GM18508 (cell line): Measurements from ENCODE around the gene BTNL8.
A peak's percentile ranks its signal among the peaks of the same experiment; 100 is the strongest.

Experiments
- ATAC-seq: cut with Tn5 transposase; IDR thresholded peaks from one replicate; pipeline ENCODE4 v1.9.1; 2021; ENCODE audit warnings: moderate number of reproducible peaks; ENCODE audit not compliant: insufficient read depth, unreplicated experiment

BTNL8 gene

DNA sequence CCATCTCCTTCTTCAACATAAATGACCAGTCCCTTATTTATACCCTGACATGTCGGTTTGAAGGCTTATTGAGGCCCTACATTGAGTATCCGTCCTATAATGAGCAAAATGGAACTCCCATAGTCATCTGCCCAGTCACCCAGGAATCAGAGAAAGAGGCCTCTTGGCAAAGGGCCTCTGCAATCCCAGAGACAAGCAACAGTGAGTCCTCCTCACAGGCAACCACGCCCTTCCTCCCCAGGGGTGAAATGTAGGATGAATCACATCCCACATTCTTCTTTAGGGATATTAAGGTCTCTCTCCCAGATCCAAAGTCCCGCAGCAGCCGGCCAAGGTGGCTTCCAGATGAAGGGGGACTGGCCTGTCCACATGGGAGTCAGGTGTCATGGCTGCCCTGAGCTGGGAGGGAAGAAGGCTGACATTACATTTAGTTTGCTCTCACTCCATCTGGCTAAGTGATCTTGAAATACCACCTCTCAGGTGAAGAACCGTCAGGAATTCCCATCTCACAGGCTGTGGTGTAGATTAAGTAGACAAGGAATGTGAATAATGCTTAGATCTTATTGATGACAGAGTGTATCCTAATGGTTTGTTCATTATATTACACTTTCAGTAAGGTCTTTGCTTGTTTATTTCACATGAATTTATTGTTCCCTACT lies 51.5 kb downstream of the BTNL8 start:
- ATAC-seq = no peak

DNA sequence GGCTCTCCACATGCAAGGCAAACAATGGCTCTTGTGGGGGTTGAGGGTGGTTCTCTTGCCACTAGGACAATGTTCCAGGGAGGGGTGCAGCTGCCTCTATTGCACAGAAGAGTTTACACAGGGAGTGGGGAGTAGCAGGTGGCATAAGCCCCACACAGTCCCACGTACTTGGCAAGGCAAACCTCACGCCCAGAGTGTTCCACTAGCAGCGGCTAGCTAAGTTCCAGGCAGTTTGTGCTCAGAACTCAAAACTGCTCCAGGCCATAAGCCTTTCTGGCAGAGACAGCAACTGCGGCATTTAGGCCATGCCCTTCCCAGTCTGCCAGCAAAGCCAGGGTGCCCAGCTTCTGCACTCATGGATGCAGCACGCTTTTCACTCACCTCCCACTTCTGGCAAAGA lies 60.7 kb downstream of the BTNL8 start:
- ATAC-seq = no peak

DNA sequence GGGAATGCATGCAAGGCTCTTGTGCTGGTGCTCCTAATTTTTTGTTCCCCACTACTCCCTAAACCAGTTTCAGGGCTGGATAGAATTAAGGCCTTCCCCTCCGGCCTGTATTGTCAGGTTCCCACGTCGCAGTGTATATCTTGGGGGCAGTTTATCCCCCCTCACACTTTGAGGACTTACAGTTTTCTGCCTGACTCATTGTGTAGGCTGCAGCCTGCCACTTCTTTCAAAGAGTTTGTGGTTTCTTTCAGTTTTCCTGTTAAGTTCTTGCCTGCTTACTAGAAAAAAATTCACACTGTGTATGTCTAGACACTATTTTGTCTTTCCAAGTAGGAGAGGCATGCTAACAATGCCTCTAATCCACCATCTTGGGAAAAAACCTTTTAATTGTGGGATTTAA lies 61.2 kb downstream of the BTNL8 start:
- ATAC-seq = no peak

DNA sequence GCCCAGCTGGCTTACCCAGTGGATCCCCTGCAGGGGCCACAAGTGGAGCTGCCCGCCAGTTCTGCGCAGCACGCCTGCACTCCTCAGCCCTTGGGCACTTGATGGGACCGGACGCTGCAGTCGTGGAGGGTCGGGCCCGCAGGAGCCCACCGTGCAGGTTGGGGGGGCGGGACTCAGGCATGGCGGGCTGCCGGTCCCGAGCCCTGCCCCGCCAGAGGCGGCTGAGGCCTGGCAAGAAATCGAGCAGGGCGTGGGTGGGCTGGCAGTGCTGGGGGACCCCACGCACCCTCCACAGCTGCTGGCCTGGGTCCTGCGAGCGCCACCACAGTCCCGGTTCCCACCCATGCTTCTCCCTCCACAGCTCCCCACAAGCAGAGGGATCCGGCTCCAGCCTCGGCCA lies 70.4 kb downstream of the BTNL8 start:
- ATAC-seq = no peak

DNA sequence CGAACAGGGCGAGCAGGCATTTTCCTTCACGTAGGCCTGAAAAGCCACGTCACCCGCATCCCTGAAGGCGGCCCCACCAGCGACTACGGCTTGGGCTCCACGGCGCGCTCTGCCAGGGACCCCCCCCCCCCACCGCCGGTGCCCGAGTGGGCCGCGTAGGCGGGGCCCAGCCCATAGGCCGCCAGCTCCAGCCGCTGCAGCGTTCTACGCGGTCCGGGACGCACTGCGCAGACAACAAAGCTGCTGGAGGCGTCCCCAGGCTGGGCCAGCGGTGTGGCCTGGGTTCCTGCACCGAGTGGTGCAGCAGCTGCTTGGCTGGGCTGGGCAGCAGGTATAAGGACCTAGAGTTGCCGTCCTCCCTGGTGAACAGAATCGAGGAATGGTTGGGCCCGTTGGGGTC lies 71.4 kb downstream of the BTNL8 start:
- ATAC-seq = no peak

DNA sequence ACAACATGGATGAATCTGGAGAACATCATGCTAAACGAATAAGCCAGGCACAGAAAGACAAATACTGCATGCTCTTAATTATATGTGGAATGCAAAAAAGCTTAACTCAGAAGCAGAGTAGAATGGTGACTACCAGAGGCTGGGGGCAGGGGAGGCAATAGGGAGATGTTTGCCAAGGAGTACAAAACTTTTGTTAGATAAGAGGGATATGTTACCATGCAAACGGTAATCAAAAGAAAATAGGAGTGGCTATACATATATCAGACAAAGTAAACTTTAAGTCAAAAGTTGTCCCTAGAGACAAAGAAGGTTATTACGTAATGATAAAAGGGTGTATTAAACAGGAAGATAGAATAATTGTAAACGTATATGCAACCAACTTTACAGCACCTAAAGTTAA lies 71.9 kb downstream of the BTNL8 start:
- no peak for ATAC-seq

DNA sequence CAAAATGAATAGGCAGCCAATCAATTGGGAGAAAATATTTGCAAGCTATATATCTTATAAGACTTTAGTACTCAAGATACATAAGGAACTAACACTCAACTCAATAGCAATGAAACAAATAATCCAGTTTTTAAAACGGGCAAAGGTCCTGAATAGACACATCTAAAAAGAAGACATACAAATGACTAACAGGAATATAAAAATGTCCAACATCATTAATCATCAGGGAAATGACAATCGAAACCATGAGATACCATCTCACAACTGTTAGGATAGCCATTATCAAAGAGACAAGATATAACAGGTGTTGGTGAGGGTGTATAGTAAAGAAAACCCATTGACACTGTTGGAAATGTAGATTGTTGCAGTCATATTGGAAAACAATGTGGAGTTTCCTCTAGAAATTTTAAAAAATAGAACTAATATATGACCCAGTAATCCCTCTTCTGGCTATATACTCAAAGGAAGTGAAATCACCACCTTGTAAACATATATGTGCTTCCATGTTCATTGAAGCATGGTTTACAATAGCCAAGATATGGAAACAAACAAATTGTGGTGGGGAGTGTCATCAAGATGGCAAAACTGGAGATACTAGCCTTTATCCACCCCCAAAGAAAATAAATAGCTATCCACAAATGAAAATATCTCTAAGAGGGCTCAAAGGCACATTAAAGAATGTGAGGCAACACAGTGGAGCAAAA lies 75.8 kb downstream of the BTNL8 start:
- ATAC-seq = no peak

DNA sequence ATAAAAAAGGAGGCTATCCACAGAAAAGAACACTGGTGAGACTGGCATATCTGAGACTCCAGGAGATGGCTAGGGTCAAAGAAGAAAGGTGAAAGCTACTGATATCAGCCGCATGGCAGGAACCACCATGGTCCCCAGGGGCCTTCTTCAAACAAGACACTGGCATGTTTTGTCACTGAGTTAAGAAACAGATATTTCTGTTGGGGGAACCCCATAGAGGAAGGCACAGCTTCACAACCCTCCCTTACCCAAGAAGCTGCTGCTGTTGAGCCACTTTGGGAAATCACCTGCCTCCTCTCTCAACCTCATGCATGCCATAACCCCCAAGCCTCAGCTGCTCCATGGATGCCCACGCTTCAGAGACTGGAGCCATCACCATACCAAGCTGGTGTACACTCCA lies 76.4 kb downstream of the BTNL8 start:
- ATAC-seq = peak; percentile 95

DNA sequence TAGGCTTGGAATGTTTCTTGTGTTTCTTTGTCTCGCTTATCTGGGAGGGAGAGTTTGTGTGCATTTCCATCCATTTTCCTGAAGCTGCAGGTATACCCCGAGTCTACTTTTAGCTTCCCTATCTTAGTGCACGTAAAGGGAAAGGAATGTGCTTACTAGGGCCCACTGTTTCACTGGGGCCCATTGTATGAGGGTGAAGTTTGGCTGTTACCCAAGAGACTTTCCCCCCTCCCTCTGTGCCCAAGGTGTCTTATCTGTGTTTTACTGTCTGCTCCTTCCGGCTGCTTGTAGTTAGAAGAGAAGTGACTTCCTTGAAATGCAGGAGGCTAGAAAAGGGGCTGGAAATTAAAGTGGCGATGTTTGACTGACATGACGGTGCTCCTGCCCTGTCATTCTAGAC lies 77.6 kb downstream of the BTNL8 start:
- ATAC-seq = no peak

DNA sequence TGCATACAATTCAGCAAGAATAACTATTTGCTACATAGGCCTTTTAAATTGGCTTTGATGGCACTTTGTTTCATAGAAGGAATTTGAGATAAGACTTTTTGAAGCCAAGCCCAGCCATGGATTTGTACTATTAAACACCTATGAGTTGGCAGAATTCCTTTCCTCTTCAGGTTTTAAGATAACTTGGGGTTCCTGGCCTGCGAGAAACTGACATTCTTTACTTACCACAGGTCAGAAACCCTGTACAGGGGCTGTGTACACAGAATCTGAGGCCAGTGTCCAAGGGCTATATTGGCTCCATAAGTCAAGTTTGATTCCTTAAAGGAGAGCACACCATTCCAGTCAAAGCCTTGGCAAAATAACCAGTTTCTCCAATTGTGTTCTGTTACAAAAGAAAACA lies 78.9 kb downstream of the BTNL8 start:
- ATAC-seq = no peak

DNA sequence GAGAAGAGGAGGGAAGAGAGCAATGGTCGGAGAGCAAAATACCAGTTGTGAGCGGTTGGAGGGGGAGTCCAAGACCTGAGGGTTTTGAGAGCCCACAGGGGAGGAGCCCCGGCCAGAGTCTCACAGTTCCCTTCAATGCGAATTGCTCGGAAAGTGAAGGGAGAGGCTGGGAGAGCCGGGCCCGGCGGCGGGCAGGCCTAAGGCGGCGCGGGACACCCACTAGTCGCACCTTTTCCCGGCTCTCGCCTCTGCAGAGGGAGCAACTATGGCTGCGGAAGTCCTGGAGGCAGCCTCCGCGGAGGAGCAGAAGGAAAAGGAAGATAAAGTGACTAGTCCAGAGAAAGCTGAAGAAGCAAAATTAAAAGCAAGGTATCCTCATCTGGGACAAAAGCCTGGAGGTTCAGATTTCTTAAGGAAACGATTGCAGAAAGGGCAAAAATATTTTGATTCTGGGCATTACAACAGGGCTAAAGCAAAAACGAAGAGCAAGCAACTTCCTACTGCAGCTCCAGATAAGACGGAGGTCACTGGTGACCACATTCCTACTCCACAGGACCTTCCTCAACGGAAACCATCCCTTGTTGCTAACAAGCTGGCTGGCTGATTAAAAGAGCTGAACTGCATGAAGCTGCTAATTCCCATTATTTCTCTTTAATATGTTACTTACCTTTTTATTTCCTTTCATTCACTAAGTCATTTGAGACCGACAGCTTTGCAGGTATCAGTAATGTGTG lies 83.2 kb downstream of the BTNL8 start:
- no peak for ATAC-seq

DNA sequence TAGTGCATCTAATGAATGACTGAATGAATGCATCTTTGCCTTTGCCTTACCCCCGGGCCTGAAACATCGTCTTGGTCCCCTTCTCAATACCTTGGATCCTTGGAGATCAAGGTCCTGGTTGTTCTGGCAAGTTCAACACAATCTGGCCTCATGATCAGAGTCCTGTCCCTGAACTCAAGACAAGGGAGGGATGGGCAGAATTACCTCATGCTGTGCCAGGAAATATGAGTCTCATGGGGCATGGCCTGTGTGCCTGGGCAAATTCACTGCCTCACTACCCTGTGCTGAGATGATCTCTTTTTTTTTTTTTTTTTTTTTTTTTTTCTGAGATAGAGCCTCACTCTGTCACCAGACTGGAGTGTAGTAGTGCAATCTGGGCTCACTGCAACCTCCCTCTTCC lies 89.1 kb downstream of the BTNL8 start:
- ATAC-seq = no peak

DNA sequence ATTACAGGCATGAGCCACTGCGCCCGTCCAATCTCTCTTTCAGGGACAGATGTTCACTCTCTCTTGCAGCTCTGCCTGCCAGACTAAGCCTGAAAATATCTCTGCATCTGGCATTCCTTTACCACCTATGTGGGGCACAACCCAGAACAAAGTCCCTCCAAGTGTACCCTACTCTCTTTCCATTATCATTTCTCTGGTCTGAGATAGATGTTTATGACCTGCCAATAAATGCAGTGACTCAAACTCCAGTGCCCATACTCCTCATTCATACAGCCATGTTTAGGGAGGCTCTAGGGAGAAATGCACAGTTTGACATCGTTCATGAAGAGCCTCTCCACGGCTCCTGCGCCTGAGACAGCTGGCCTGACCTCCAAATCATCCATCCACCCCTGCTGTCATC lies 89.6 kb downstream of the BTNL8 start, which contains the start of gene BTNL3:
BTNL3 (plus strand) TSS at position 255 of the 400 bp plus-strand sequence. CDS start 183 bp downstream, outside the sequence.
- no peak for ATAC-seq

DNA sequence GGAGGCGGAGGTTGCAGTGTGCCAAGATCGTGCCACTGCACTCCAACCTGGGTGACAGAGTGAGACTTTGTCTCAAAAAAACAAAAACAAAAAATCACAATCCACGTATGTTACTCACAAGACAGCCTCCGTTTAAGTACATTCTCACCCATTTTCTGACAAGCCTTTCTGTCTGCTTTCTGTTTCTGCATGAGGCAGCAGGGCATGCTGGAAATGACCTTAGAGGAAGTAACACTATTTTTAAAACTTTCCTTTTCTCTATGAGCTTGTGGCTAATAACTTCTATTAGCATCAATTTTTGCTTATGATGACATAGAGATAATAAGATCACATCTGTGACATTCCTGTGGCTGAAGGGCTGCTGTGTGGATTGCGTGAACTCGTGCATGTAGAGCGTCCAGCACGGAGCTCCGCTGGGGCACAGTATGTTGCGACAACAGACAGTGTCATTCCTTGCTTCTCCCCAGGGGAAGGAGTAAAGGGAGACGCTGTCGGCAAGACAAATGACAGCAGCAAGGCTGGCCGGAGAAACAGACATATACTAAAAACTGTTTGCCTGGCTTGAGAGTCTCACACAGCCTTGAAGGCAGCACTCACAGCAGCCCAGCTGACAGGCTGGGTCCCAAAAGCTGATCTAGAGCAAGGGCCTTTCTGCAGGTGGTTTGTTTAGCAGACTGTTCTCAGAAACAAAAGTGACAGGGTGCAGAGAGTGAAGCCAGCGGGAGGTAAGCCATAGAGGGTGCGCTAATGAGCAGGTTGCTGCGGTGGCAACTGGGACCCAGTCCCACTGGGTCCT lies 91.3 kb downstream of the BTNL8 start:
- ATAC-seq = no peak

DNA sequence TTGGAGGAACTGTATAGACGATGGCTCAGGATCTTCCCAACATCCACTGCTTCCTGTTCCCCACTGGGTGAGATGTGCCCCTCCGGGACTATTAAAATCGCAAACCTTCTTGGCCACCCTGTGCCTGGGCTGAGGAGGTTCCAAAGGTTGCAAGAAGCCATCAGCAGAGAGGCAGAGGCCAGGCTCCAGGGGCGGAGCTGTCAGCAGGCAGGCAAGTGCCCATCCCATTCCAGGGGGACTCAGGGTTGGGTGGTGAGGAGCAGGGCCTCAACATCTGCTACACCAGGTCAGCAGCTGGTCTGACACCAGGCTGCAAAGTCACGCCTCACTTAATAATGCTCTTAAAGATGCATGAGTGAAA lies 91.9 kb downstream of the BTNL8 start:
- no peak for ATAC-seq
